Stimulated activated CD4-positive, alpha-beta T cell treated with anti-CD3 and anti-CD28 coated beads, Interleukin-4, amount 100 ng/mL, for 48 hours (primary cell): ENCODE data around the gene LRP4.
"Not testable (repeated sequence)": the region's sequence is repeated elsewhere in the genome, so short reads cannot be mapped to it uniquely, and the experiment has no call there.

ENCODE experiments used
- DNase-seq, 2 donors: peaks; one replicate each; pipeline ENCODE4 v3.0.0-alpha.2; 2020; ENCODE audit warnings: low read depth in 2 of 2

LRP4 gene

DNA sequence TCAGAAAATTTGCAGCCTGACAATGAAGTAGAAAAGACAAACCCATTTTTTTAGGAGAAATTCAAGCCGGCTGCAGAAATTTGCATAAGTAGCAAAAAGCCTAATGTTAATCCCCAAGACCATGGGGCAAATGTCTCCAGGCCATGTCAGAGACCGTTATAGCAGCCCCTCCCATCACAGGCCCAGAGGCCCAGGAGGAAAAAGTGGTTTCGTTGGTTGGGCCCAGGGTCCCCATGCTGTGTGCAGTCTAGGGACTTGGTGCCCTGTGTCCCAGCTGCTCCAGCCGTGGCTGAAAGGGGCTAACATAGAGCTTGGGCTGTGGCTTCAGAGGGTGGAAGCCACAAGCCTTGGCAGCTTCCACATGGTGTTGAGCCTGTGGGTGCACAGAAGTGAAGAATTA, 9.6 kb upstream of the LRP4 start:
- not testable (repeated sequence) for DNase-seq

DNA sequence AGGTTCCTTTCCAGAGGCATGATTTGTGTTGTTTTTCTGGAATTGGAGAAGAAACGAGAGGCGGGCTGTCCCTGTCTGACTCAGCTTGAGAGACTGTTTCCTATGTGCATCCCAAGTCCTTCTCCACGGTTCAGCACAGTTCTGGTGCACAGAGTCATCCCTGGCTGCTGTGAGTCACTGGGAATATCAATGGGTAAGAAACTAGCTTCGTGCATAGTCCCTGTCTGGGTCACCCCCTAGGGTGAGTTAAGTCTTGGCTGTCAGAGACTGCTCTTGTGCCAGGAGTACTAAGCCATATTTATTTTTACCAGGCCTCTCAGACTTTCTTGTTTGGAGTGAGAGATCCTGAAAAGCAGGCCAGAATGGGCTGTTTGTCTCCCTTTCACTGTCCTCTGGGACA, 2.4 kb upstream of the LRP4 start:
- no peak for DNase-seq

DNA sequence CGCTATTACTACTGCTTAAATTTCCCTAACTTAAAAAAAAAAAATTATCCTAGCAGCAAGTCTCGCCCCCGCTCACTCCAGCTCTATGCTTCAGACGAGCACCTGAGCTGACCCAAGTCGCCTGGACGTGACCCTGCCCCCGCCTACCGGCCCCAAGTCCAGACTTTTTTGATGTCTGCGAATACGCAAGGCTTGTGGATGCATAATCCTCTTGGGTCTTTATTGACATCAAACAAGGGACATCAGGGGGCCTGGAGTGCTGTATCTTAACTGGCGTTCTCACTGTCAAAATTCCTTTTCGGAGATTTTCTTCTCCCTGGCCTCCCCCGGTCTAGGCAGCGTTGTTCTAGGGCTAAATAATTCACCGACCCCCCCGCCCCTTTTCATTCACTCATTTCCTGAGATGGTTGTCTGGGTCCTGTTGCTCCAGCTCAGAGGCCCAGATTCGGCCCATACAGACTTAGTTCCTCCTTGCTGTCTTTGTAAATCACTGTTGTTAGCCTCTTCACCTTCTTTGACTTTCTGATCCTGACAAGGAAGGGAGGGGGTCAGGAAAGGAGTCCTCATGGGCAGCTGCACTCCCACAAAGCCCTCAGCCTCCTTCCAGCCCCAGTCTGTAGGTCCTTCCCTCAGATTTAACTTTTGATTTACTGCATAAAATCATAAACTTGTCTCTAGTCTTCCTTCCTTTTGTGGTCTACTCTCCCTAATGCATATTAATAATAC, 601 bp upstream of the LRP4 start:
- DNase-seq: no peak

DNA sequence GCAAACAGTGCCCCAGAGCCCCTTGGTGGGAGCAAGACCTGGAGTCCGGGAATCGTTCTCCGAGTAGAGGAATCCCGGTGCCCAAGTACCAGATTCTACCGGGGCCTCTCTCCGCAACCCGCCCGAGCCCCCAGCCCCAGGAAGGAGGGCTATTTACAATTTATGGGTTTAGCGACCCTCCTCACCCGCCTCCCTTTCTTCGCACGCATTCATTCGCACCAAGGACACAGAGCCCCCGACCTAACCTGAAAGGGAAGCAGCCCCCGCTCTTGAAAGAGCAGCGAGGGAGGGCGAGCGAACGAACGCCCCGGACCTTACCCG, 628 bp downstream of the LRP4 start:
- no peak for DNase-seq

DNA sequence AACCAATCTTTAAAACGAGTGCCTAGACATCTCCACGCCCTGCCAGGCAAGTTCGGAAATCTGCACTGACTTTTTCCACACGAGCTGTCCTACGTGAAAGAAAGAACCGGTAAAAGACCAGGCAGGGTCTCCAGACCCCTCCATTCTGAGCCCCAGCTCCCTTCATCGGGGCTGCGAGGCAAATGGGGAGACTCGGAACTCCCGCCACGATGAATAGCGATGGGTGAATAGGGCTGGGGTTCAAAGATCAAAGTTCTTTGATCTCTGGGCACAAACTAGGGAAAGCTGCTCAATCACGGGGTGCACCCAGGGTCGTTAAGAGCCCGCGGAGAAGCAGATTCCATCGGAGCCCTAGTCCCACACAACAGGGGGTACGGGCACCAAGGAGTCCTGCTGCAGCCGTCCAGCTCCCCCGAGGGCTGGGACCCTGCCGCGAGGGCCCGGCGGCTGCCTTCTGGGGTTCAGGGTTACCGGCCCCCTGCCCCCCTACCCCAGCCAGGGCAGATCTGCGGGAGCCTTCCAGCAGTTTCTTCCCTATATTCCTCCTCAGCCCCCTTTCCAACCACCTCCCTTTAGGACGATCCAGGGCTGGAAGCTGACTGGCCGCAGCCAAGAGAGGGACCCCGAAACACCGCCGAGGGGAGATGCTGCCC, 1.1 kb downstream of the LRP4 start:
- DNase-seq: no peak

DNA sequence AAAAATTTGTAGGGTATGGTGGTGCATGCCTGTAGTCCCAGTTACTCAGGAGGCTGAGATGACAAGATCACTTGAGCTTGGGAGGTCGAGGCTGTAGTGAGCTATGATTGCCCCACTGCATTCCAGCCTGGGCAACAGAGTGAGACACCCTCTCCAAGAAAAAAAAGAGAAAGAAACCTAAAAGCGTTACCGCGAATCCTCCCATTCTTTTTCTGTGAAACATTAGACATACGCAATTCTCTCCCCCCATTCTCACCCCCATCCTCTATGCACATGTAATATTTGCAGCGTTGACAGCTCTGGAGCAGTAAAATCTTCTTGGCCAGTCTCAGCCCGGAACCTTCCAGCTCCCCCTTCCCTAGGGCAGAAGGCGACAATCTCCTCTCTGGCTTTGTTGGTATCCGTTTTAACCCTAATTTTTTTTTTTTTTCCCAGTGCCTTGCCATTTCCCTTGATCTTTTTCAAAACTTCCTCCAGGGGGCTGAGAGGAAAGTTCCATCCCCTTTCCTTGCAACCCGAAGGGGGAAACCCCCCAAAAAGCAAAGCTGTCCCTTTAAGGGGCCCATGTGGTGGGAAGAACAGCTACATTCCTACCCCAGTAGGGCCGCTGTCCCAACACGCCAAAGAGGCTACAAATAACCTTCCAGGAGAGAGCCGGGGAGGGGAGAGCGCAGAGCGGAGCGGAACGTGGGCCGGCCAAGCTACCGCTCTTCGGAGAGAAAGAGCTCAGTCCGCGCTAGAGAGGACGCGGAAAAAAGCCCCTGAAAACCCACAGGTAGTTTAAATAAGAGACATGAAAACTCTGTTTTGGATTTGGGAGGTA, 1.9 kb downstream of the LRP4 start:
- no peak for DNase-seq

DNA sequence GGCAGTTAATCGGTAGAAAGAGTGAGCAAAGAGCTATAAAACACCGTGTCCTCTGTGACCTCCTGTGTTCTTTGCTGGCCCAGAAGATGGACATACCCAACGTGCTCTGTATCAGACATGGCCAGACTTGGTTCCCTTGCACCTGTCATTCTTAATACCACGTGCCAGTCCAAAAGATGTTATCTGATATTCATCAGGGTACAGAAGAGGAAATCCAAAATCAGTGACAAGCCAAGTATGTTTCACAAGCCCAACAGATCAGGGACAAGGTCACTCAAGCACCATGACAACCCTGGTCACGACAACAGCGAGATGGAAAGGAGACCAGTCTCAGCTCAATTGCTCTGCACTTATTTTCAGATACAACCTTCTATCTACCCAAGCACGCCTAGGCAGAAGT, 3.4 kb downstream of the LRP4 start:
- DNase-seq: no peak

DNA sequence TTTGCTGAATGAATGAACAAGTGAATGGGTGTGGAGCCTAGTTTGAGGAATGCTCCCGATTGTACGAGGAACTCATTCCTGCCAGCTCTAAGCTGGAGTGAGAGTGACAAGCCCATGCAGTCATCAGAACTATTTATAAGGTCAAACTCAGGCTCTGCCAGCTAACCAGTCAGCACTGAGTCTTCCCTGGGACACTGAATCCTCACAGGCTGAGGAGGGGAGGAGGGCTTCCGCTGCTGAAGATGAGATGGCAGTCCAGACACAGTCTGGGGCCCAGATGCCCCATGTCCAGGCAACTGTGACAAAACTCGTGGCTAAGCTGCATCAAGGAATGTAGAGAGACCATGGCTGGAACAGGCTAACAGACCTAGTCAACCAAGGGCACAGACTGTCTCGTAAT, 4.0 kb downstream of the LRP4 start:
- no peak for DNase-seq

DNA sequence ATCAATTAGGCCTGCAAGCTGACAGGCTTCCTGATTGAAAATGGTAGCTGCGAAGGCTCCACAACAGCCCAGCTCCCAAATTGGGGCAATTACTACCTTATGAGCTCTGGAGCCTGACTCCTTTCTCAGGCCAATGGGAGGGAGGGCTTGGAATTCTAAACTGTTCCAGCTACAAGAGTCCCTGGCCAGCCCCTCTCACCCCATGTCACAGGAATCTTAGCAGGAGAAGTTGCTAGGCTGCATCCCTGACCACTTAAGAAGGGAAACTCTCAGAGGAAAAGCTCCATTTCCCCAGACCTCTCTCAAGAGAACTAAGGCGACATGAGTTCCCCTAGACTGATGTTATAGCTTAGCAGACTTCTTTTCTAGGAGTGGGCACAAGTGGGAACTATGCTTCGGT, 4.9 kb downstream of the LRP4 start:
- no peak for DNase-seq

DNA sequence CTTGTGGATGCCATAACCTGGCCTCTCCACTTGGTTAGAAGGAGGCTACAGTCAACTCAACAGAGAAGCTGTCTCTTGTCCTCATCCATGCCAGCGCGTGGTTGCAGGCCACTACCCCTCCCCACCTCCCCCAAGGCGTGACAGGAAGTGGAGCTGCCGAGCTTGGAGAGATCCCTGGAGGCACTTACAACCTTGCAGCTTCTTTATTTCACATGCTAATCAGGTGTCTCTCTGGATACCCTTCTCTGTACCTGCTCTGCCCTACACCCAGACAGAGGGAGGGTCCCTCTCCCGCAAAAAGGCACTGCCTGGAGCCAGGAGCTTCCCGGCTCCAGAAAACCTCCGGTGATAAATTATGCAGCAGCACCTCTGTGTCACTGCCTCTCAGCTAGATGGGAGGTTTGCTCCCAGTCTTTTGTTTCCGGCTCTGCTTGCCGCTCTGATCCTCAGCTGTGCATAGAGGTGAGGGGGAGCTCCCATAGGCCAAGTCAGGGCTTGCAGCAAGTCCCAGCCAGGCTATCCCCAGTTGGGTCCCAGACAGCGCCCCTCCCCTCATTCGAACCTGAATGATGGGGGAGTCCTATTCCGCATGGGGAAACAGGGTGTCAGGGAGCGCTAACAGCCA, 5.7 kb downstream of the LRP4 start:
- no peak for DNase-seq

DNA sequence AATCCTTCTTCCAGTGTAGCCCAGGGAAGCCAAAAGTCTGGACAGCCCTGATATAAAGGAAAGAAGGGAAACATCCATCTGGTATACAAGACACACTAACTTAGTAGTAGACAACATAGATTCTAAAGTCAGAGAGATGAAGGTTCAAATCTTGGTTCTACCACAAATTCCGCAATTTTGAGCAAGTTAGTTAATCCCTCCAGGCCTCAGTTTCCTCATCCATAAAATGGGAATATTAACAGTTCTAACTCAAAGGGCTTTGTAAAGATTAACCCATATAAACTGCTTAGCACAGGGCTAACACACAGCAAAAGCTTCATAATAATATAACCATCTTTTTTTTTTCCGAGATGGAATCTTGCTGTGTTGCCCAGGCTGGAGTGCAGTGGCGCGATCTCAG, 10.7 kb downstream of the LRP4 start:
- no peak for DNase-seq

DNA sequence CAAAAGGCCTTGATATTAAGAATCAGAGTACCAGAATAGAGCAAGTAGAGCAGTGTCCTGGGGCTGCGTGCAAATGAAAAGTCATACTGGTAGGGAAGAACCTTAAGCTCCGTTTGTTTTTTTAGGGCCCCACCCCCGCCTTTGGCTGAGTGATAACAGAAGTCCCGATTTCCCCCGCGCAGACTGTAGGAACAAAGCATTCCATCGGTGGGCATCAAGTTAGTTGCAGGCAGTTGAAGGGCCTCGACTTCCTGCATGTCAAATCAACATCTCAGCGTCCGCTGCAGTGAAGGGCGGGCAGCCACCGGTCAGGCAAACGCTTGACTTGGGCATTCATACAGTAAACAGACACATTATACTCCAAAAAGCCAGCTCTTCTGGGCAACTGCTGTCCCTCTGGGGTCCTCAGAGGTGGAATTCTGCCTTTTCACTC, 11.7 kb downstream of the LRP4 start:
- no peak for DNase-seq

DNA sequence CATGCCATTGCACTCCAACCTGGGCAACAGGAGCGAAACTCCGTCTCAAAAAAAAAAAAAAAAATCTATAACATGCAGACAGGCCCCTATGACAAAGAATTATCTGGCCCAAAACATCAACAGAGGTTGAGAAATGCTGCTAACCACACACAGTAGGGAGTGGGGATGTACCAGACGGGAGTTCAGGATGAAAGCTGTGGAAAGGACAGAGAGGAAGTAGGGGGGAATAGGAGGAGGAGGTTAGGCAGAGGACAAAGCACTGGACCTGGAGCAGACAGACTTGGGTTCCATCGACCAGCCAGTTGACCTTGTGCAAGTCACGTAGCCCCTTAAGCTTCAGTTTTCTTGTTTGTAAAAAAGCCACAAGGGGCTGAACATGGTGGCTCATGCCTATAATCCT, 12.5 kb downstream of the LRP4 start:
- no peak for DNase-seq

DNA sequence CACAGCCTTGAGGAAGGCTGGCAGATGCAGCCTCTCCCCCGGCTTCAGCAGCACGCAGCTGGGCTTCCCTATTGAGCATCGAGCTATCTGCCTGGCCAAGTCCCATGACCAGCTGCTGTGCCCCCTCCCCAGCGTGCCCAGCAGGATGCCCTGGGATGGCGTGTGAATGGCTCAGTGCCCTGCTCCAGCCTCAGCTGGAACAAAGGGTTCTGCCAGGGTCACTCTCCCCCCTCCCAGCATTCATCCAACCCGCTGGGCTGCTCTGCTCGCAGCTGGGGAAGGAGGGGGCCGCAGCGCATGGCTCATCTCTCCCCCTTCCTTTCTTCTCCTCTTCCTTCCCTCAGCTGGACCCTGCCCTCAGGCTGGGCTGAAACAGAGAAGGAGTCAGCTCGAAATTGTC, 14.5 kb downstream of the LRP4 start:
- DNase-seq: no peak

DNA sequence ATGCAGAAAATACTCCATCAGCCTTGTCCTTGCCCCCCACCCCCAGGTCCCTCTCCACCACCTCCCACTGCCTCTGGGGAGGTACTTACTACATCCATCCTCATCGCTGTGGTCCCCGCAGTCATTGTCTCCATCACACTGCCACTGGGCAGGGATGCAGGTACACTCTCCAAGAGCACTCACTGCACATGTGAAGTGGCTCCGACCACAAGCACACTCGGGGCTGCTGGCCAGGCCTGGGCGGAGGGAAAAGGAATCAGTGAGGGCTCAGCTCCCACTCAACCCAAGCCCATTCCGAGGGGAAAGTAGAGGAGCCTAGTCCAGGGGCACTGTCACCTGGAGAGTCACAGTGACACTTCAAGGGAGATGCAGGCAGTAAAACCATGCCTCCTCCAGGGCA, 15.7 kb downstream of the LRP4 start:
- no peak for DNase-seq

DNA sequence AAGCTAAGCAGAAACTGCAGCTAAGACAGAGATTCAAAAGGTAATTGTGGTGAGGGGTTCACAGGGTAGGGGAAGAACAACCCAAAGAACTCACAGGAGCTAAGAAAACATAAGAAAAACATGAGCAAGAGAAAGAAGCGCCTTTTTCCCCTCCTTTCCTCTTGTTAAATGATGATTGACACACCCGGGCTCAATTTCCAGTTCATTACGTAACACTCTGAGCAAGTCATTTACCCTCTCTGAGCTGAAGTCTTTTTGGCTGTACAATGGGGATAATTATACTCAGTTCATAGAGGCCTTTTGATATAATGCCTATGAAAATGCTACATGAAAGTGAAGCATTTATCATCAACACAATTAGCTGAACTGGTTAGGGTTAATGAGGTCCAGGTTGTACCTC, 17.2 kb downstream of the LRP4 start:
- no peak for DNase-seq

DNA sequence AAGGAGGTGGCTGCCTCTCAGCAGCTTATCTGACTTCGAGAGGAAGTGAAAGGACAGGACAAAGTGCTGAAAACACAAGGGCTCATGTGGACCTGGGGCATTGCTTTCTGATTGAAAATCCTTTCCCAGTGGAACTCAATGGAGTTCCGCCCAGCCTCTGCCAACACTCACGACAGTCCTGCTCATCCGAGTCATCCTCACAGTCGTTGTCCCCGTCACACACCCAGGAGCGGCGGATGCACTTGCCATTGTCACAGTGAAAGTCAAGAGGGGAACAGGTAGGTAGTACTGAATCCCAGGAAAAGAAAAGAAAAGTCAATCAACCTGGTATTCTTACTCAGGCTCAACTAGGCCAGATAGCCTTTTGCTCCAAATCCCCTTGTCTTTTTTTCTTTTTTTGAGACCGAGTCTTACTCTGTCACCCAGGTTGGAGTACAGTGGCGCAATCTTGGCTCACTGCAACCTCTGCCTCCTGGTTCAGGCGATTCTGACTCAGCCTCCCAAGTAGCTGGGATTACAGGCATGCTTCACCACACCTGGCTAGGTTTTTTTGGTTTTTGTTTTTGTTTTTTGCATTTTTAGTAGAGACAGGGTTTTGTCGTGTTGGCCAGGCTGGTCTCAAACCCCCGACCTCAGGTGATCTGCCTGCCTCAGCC, 18.1 kb downstream of the LRP4 start:
- DNase-seq: no peak

DNA sequence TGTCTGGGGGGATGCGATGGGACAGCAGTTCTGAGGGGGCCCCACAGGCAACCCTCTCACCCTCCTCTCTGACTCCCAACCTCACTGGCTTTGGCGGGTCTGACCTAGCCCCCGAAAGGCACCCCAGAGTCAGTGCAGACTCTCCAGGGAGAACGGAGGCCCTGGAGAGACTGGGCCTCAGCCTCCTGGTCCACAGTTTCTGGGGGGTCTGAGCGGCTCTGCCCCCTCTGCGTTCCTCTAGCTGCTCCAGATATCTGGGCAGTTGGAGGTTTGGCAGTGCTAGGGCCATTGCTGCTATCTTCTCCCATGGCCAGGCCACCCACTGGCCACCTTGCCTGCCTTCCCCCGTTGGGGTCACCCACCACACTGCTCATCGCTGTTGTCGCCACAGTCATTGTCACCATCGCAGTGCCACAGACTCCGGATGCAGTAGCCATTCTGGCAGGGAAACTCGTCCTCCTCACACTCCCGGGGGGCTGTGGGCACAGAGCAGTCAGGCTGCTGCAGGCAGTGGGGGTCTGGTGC, 18.8 kb downstream of the LRP4 start:
- DNase-seq: no peak

DNA sequence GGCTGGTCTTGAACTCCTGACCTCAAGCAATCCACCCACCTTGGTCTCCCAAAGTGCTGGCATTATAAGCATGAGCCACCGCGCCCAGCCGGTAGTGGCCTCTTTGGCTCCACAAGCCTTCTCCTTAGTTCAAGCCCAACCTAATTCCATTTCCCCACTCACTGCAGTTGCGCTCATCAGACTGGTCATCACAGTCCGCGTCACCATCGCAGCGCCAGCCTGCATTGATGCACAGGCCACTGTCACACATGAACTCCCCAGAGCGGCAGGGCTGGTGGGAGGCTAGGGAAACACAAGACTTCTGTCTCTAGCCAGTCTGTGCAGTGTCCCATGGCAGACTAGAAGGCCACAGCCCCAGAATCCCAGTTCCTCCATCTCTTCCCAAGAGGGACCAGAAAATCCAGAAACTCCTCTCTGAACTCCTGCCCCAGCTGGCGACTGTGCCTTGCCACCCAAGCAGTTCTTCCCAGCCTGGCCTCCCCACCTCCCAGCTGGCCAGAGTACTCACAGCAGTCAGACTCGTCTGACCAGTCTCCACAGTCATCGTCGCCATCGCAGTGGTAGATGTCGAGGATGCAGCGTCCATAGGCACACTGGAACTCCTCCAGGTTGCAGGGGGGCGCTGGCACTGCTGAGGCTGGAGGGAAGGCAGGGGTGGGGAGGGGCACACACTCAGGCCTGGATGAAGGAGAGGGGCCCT, 19.8 kb downstream of the LRP4 start:
- DNase-seq: no peak

DNA sequence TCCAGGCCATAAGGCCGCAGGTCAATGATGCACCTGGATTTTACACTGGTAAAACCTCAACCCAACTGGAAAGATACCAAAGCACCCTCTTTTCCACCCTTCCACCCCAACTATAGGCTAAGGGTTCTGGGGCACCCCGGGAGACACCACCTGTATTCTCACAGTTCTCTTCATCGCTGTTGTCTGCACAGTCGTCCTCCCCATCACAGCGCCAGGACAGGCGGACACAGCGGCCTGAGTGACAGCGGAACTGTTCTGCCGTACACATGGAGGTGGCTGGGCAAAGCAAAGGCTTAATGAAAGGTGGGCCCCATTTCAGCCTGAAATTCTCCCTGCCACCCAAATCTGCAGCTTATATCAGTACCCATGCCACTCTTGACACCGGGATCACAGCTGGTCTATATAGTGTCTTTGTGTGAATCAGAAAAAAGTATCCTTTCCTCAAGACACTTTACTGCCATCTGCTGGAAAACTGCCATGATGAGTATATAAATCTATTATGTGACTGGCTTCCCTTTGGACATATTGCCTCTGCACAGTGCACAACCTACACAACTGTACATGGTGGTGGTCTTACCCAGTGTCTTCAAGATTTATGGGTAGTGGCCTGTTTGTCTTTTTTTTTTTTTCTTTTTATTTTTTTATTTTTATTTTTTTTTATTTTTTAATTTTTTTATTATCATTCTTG, 21.5 kb downstream of the LRP4 start:
- DNase-seq: no peak

DNA sequence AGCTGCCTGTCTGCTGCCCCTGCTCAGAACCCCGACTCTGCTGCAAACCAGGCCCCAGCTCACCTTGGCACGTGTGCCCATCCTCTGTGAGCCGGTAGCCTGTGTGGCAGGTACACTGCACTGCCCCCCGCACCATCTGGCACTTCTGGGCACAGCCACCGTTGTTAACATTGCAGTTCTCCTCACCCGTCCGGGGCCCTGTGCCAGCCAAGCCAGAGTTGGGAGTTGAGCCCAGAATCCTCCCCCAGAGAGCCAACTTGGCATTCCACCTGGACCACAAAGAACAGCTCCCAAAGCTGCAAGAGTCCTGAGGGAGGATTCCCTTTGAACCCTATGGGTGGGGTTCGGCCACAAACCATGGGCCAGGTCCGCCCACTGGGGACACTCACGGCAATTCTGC, 22.5 kb downstream of the LRP4 start:
- DNase-seq: no peak
